SK-N-SH treated with all-trans-retinoic acid at 6 μM for 48 hours (cell line): ENCODE results near the gene KCNK4.

Source experiments
- ATAC-seq: fragments of 200-7000 bp; cut with Tn5 transposase; 3 replicates; pipeline ENCODE4 v1.9.1; 2020; ENCODE audit warnings: mild to moderate bottlenecking, moderate library complexity
- ARNTL ChIP-seq: fragments of 450-650 bp; formaldehyde crosslinking; IDR thresholded peaks from 2 replicates; pipeline ENCODE4 v1.5.0; 2020; ENCODE audit warnings: low read depth, mild to moderate bottlenecking, moderate library complexity, borderline replicate concordance
- BACH2 ChIP-seq: fragments of 250-450 bp; sonication (Bioruptor Pico); IDR thresholded peaks from 2 replicates; pipeline ENCODE4 v1.9.0; 2021; ENCODE audit warnings: mild to moderate bottlenecking, borderline replicate concordance
- CSDC2 ChIP-seq: fragments of 250-450 bp; sonication (Bioruptor Pico); IDR thresholded peaks from 2 replicates; pipeline ENCODE4 v1.5.0; 2020; ENCODE audit warnings: mild to moderate bottlenecking, moderate library complexity
- ESRRG ChIP-seq: fragments of 250-450 bp; sonication (Bioruptor Pico); IDR thresholded peaks from 2 replicates; pipeline ENCODE4 v1.6.1; 2021; ENCODE audit warnings: mild to moderate bottlenecking
- GLIS3 ChIP-seq: fragments of 250-450 bp; sonication (Bioruptor Pico); IDR thresholded peaks from 2 replicates; pipeline ENCODE4 v1.5.0; 2020; ENCODE audit warnings: mild to moderate bottlenecking, moderate library complexity
- ISL1 ChIP-seq: fragments of 250-450 bp; sonication (Bioruptor Pico); IDR thresholded peaks from 2 replicates; pipeline ENCODE4 v2.1.2; 2022; ENCODE audit warnings: mild to moderate bottlenecking, moderate library complexity
- OSR1 ChIP-seq: fragments of 250-450 bp; sonication (Bioruptor Pico); IDR thresholded peaks from 2 replicates; pipeline ENCODE4 v1.8.0; 2022; ENCODE audit warnings: moderate library complexity, mild to moderate bottlenecking, inconsistent platforms
- PPARA ChIP-seq: fragments of 250-450 bp; sonication (Bioruptor Pico); IDR thresholded peaks from 2 replicates; pipeline ENCODE4 v1.5.0; 2020; ENCODE audit warnings: mild to moderate bottlenecking, borderline replicate concordance
- RARB ChIP-seq: fragments of 250-450 bp; sonication (Bioruptor Pico); IDR thresholded peaks from 2 replicates; pipeline ENCODE4 v1.8.0; 2021; ENCODE audit warnings: mild to moderate bottlenecking, moderate library complexity
- SNAI2 ChIP-seq: fragments of 250-450 bp; sonication (Bioruptor Pico); IDR thresholded peaks from 2 replicates; pipeline ENCODE4 v1.5.0; 2020; ENCODE audit warnings: mild to moderate bottlenecking, moderate library complexity
- TCF4 ChIP-seq: fragments of 250-450 bp; sonication (Bioruptor Pico); IDR thresholded peaks from 2 replicates; pipeline ENCODE4 v1.8.0; 2021; ENCODE audit warnings: mild to moderate bottlenecking, moderate library complexity, borderline replicate concordance
- ZC3H10 ChIP-seq: fragments of 250-450 bp; sonication (Bioruptor Pico); IDR thresholded peaks from 2 replicates; pipeline ENCODE4 v1.5.1; 2021; ENCODE audit warnings: mild to moderate bottlenecking, moderate library complexity
- ZFP3 ChIP-seq: fragments of 250-450 bp; sonication (Bioruptor Pico); IDR thresholded peaks from 2 replicates; pipeline ENCODE4 v1.5.0; 2020; ENCODE audit warnings: mild to moderate bottlenecking, moderate library complexity
- ZFP30 ChIP-seq: fragments of 450-650 bp; formaldehyde crosslinking; IDR thresholded peaks from 2 replicates; pipeline ENCODE4 v1.5.0; 2022; ENCODE audit warnings: mild to moderate bottlenecking, moderate library complexity
- ZNF565 ChIP-seq: fragments of 450-650 bp; formaldehyde crosslinking; conservative IDR thresholded peaks from 2 replicates; pipeline ENCODE4 v1.5.0; 2020; ENCODE audit warnings: low read depth, mild to moderate bottlenecking, moderate library complexity
- ZNF70 ChIP-seq: fragments of 450-650 bp; formaldehyde crosslinking; IDR thresholded peaks from 2 replicates; pipeline ENCODE4 v1.5.0; 2020; ENCODE audit warnings: mild to moderate bottlenecking, moderate library complexity
- ZNF8 ChIP-seq: fragments of 450-650 bp; formaldehyde crosslinking; IDR thresholded peaks from 2 replicates; pipeline ENCODE4 v1.5.0; 2020; ENCODE audit warnings: mild to moderate bottlenecking, moderate library complexity
- TF ChIP-seq, protein P1 (sequence below): fragments of 250-450 bp; sonication (Bioruptor Pico); IDR thresholded peaks from 2 replicates; pipeline ENCODE4 v1.8.0; 2021; ENCODE audit warnings: low read depth, mild to moderate bottlenecking, moderate library complexity, borderline replicate concordance
- TF ChIP-seq, protein P2 (sequence below): fragments of 250-450 bp; sonication (Bioruptor Pico); IDR thresholded peaks from 2 replicates; pipeline ENCODE4 v1.5.1; 2021; ENCODE audit warnings: mild to moderate bottlenecking, moderate library complexity
- TF ChIP-seq, protein P3 (sequence below): fragments of 250-450 bp; sonication (Bioruptor Pico); IDR thresholded peaks from 2 replicates; pipeline ENCODE4 v1.8.0; 2020; ENCODE audit warnings: mild to moderate bottlenecking, moderate library complexity, borderline replicate concordance

Gene KCNK4

GRCh38 chr11:64290352-64291261, 495 bp upstream of the KCNK4 start:
- ATAC-seq, result no peak

GRCh38 chr11:64291752-64292459, 804 bp downstream of the KCNK4 start:
- TF ChIP-seq ZC3H10, result no peak
- TF ChIP-seq PPARA, result no peak
- TF ChIP-seq ARNTL (CRISPR knock-in tag), result no peak
- no peak for TF ChIP-seq ZFP3 (CRISPR knock-in tag)
- TF ChIP-seq BACH2 (CRISPR knock-in tag), result no peak
- TF ChIP-seq ZNF8 (CRISPR knock-in tag), result no peak
- no peak for TF ChIP-seq ZNF70 (CRISPR knock-in tag)
- TF ChIP-seq, all 23 proteins: peak for 0
- ATAC-seq, result peak; percentile 10; the same call in 2 of the 3 replicates

More at GRCh38 chr11:64290352-64291261, 495 bp upstream of the KCNK4 start:
- TF ChIP-seq TCF4 (CRISPR knock-in tag) (no peak), BACH2 (CRISPR knock-in tag) (no peak), ARNTL (CRISPR knock-in tag) (no peak), ZNF8 (CRISPR knock-in tag) (no peak), OSR1 (CRISPR knock-in tag) (no peak), CSDC2 (CRISPR knock-in tag) (no peak), GLIS3 (no peak), RARB (CRISPR knock-in tag) (no peak), ZFP30 (CRISPR knock-in tag) (no peak), ZFP3 (CRISPR knock-in tag) (no peak), ESRRG (no peak), ISL1 (CRISPR knock-in tag) (no peak)
- TF ChIP-seq, protein P1, sequence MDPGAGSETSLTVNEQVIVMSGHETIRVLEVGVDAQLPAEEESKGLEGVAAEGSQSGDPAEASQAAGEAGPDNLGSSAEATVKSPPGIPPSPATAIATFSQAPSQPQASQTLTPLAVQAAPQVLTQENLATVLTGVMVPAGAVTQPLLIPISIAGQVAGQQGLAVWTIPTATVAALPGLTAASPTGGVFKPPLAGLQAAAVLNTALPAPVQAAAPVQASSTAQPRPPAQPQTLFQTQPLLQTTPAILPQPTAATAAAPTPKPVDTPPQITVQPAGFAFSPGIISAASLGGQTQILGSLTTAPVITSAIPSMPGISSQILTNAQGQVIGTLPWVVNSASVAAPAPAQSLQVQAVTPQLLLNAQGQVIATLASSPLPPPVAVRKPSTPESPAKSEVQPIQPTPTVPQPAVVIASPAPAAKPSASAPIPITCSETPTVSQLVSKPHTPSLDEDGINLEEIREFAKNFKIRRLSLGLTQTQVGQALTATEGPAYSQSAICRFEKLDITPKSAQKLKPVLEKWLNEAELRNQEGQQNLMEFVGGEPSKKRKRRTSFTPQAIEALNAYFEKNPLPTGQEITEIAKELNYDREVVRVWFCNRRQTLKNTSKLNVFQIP (CRISPR knock-in tag), result no peak
- TF ChIP-seq, protein P2, sequence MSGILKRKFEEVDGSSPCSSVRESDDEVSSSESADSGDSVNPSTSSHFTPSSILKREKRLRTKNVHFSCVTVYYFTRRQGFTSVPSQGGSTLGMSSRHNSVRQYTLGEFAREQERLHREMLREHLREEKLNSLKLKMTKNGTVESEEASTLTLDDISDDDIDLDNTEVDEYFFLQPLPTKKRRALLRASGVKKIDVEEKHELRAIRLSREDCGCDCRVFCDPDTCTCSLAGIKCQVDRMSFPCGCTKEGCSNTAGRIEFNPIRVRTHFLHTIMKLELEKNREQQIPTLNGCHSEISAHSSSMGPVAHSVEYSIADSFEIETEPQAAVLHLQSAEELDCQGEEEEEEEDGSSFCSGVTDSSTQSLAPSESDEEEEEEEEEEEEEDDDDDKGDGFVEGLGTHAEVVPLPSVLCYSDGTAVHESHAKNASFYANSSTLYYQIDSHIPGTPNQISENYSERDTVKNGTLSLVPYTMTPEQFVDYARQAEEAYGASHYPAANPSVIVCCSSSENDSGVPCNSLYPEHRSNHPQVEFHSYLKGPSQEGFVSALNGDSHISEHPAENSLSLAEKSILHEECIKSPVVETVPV (CRISPR knock-in tag), result no peak
- TF ChIP-seq, all 23 proteins: peak for 0

- TF ChIP-seq CSDC2 (CRISPR knock-in tag) (no peak), ZFP3 (CRISPR knock-in tag) (no peak), ZC3H10 (no peak), SNAI2 (CRISPR knock-in tag) (no peak), GLIS3 (no peak), ARNTL (CRISPR knock-in tag) (no peak)
- TF ChIP-seq, protein P1 (CRISPR knock-in tag), result no peak
- ATAC-seq, result no peak
Measured at GRCh38 chr11:64292460-64293254, 1.6 kb downstream of the KCNK4 start.

GRCh38 chr11:64294774-64295173, 3.7 kb downstream of the KCNK4 start:
- no peak for ATAC-seq
- TF ChIP-seq TCF4 (CRISPR knock-in tag) (no peak), SNAI2 (CRISPR knock-in tag) (no peak), RARB (CRISPR knock-in tag) (no peak), OSR1 (CRISPR knock-in tag) (no peak), ZNF70 (CRISPR knock-in tag) (no peak), ZNF565 (CRISPR knock-in tag) (no peak), CSDC2 (CRISPR knock-in tag) (no peak), GLIS3 (no peak), ZFP30 (CRISPR knock-in tag) (no peak), ZNF8 (CRISPR knock-in tag) (no peak), PPARA (no peak)
- TF ChIP-seq, protein P3, sequence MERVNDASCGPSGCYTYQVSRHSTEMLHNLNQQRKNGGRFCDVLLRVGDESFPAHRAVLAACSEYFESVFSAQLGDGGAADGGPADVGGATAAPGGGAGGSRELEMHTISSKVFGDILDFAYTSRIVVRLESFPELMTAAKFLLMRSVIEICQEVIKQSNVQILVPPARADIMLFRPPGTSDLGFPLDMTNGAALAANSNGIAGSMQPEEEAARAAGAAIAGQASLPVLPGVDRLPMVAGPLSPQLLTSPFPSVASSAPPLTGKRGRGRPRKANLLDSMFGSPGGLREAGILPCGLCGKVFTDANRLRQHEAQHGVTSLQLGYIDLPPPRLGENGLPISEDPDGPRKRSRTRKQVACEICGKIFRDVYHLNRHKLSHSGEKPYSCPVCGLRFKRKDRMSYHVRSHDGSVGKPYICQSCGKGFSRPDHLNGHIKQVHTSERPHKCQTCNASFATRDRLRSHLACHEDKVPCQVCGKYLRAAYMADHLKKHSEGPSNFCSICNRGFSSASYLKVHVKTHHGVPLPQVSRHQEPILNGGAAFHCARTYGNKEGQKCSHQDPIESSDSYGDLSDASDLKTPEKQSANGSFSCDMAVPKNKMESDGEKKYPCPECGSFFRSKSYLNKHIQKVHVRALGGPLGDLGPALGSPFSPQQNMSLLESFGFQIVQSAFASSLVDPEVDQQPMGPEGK, result no peak
